Keratinocyte (primary cell): ENCODE measurements around the gene AGFG1.

ENCODE experiments used
- EZH2 ChIP-seq: IDR thresholded peaks from one replicate; pipeline ENCODE4 v1.6.1; 2012; ENCODE audit warnings: inconsistent platforms, mild to moderate bottlenecking, low read length, moderate library complexity
- TF ChIP-seq, protein P1 (sequence below), 3 experiments: IDR thresholded peaks in 1 of 3; conservative IDR thresholded peaks in 1 of 3; optimal IDR thresholded peaks in 1 of 3; 2 replicates in 2 of 3; 3 replicates in 1 of 3; pipeline versions ENCODE3 to v1.5.1; 2011; ENCODE audit warnings: low read length in 3 of 3, mild to moderate bottlenecking in 3 of 3, moderate library complexity in 2 of 3, control low read depth in 1 of 3, inconsistent platforms in 1 of 3; ENCODE audit not compliant: insufficient read depth in 2 of 3; ENCODE audit errors: extremely low read depth in 1 of 3

DNA sequence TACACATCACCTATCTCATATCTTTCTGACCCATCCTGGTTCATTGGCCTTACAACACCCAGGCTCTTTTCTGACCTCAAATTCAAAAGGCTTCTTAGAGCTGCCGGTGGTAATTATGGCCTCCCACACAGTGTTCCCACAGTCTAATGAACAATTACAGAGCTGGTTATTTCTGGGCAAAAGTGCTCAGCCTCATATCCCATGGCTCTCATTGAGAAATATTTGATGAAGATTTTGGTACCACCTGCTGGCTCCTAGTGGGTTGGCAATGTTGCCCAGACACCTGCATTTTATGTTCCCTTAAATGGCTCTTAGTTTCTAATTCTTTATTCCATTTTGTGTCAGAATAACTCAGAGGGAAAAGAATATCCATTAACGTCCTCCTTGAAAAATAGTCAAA, 106.7 kb downstream of the AGFG1 start:
- TF ChIP-seq, protein P1, sequence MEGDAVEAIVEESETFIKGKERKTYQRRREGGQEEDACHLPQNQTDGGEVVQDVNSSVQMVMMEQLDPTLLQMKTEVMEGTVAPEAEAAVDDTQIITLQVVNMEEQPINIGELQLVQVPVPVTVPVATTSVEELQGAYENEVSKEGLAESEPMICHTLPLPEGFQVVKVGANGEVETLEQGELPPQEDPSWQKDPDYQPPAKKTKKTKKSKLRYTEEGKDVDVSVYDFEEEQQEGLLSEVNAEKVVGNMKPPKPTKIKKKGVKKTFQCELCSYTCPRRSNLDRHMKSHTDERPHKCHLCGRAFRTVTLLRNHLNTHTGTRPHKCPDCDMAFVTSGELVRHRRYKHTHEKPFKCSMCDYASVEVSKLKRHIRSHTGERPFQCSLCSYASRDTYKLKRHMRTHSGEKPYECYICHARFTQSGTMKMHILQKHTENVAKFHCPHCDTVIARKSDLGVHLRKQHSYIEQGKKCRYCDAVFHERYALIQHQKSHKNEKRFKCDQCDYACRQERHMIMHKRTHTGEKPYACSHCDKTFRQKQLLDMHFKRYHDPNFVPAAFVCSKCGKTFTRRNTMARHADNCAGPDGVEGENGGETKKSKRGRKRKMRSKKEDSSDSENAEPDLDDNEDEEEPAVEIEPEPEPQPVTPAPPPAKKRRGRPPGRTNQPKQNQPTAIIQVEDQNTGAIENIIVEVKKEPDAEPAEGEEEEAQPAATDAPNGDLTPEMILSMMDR (optimal IDR thresholded peaks at IDR 0.05 in 1 of 3, IDR thresholded peaks at IDR 0.05 in 1 of 3, conservative IDR thresholded peaks at IDR 0.05 in 1 of 3; ENCODE audit: extremely low read depth in 1 of 3, insufficient read depth in 2 of 3, low read length in 3 of 3) = no peak
- no peak for TF ChIP-seq EZH2
